GM23338 (cell line): ENCODE data around the gene SKIC8. TPM values are rescaled to one million over a fixed set of nuclear protein-coding genes. Genes with fewer than 3 reads are reported as not detected.

Experiments used
- ATAC-seq: fragments of 200-7000 bp; cut with Tn5 transposase; 3 replicates; pipeline ENCODE4 v1.9.1; 2020
- DNase-seq: peaks from one replicate; pipeline ENCODE4 v3.0.0-alpha.2; 2015; ENCODE audit warnings: low spot score
- H2AFZ ChIP-seq: fragments of 200-600 bp; sonication (generic); 2 replicates; pipeline ENCODE4 v1.8.0; 2016; ENCODE audit warnings: antibody characterized with exemption, mild to moderate bottlenecking, moderate library complexity
- H3F3A ChIP-seq: fragments of 200-600 bp; sonication (generic); replicated peaks from 2 replicates; pipeline ENCODE4 v1.8.0; 2017; ENCODE audit warnings: antibody characterized with exemption, mixed run types, low read depth
- H3K27ac ChIP-seq: fragments of 200-600 bp; sonication (generic); 2 replicates; pipeline ENCODE4 v1.6.1; 2016; ENCODE audit warnings: low read depth
- H3K27me3 ChIP-seq: fragments of 200-600 bp; sonication (generic); 2 replicates; pipeline ENCODE4 v1.8.0; 2016; ENCODE audit warnings: mild to moderate bottlenecking, mixed run types, moderate library complexity; ENCODE audit not compliant: insufficient read depth
- H3K36me3 ChIP-seq: fragments of 200-600 bp; sonication (generic); 2 replicates; pipeline ENCODE4 v1.8.0; 2016; ENCODE audit warnings: mild to moderate bottlenecking; ENCODE audit not compliant: insufficient read depth
- H3K4me1 ChIP-seq: fragments of 200-600 bp; sonication (generic); 2 replicates; pipeline ENCODE4 v1.8.0; 2016; ENCODE audit warnings: mild to moderate bottlenecking, moderate library complexity; ENCODE audit not compliant: insufficient read depth
- H3K4me2 ChIP-seq: fragments of 200-600 bp; sonication (generic); 2 replicates; pipeline ENCODE4 v1.7.1; 2017; ENCODE audit warnings: mixed run types
- H3K4me3 ChIP-seq: fragments of 200-600 bp; sonication (generic); 2 replicates; pipeline ENCODE4 v1.6.1; 2016; ENCODE audit warnings: mixed run types
- H3K79me2 ChIP-seq: fragments of 200-600 bp; sonication (generic); replicated peaks from 2 replicates; pipeline ENCODE4 v1.8.0; 2017; ENCODE audit warnings: mild to moderate bottlenecking; ENCODE audit not compliant: insufficient read depth
- H3K9me2 ChIP-seq: fragments of 200-600 bp; sonication (generic); 2 replicates; pipeline ENCODE4 v1.8.0; 2017; ENCODE audit not compliant: insufficient read depth
- H4K20me1 ChIP-seq: fragments of 200-600 bp; sonication (generic); replicated peaks from 2 replicates; pipeline ENCODE4 v1.8.0; 2017; ENCODE audit warnings: mild to moderate bottlenecking; ENCODE audit not compliant: insufficient read depth
- H3K27ac Mint-ChIP-seq: 2 replicates; pipeline ENCODE4 v1.8.0; 2020; ENCODE audit warnings: inconsistent platforms, mild to moderate bottlenecking, moderate library complexity, mixed read lengths
- H3K27me3 Mint-ChIP-seq: 3 replicates; pipeline ENCODE4 v1.8.0; 2022; ENCODE audit warnings: low read depth, mild to moderate bottlenecking, moderate library complexity, mixed read lengths, inconsistent platforms; ENCODE audit not compliant: insufficient read depth, poor library complexity
- H3K36me3 Mint-ChIP-seq: 3 replicates; pipeline ENCODE4 v1.8.0; 2021; ENCODE audit warnings: low read depth, mild to moderate bottlenecking, inconsistent platforms, moderate library complexity, mixed read lengths
- H3K4me1 Mint-ChIP-seq: 3 replicates; pipeline ENCODE4 v1.8.0; 2020; ENCODE audit warnings: mild to moderate bottlenecking, inconsistent platforms, mixed read lengths
- H3K4me3 Mint-ChIP-seq: 3 replicates; pipeline ENCODE4 v1.8.0; 2021; ENCODE audit warnings: moderate library complexity, mild to moderate bottlenecking, inconsistent platforms, mixed read lengths
- H3K9me3 Mint-ChIP-seq: 3 replicates; pipeline ENCODE4 v1.8.0; 2020; ENCODE audit warnings: moderate library complexity, mild to moderate bottlenecking, inconsistent platforms, mixed read lengths
- CREB1 ChIP-seq: fragments of 250-450 bp; sonication (Bioruptor Pico); IDR thresholded peaks from 2 replicates; pipeline ENCODE4 v1.5.0; 2020; ENCODE audit warnings: low read depth, mild to moderate bottlenecking, moderate library complexity
- ETS1 ChIP-seq: IDR thresholded peaks from 2 replicates; pipeline ENCODE4 v1.6.1; 2016; ENCODE audit warnings: antibody characterized with exemption
- EZH2 ChIP-seq: fragments of 200-600 bp; sonication (generic); IDR thresholded peaks from one replicate; pipeline ENCODE4 v1.8.0; 2017; ENCODE audit warnings: antibody characterized with exemption, mild to moderate bottlenecking, low read depth; ENCODE audit not compliant: unreplicated experiment
- EZH2phosphoT487 ChIP-seq: fragments of 200-600 bp; sonication (generic); IDR thresholded peaks from one replicate; pipeline ENCODE4 v1.8.1; 2018; ENCODE audit warnings: antibody characterized with exemption; ENCODE audit not compliant: unreplicated experiment
- JUNB ChIP-seq: IDR thresholded peaks from one replicate; pipeline ENCODE4 v1.6.1; 2016; ENCODE audit warnings: antibody characterized with exemption; ENCODE audit not compliant: unreplicated experiment
- NANOG ChIP-seq: IDR thresholded peaks from 2 replicates; pipeline ENCODE4 v1.6.1; 2016; ENCODE audit warnings: antibody characterized with exemption, borderline replicate concordance
- POLR2AphosphoS5 ChIP-seq: IDR thresholded peaks from 2 replicates; pipeline ENCODE4 v1.6.1; 2016; ENCODE audit warnings: antibody characterized with exemption, low read depth
- STAT1 ChIP-seq: IDR thresholded peaks from one replicate; pipeline ENCODE4 v1.6.1; 2016; ENCODE audit warnings: antibody characterized with exemption; ENCODE audit not compliant: unreplicated experiment
- ZNF114 ChIP-seq: fragments of 250-450 bp; sonication (Bioruptor Pico); IDR thresholded peaks from 2 replicates; pipeline ENCODE4 v1.5.0; 2020; ENCODE audit warnings: mild to moderate bottlenecking, moderate library complexity
- ZNF331 ChIP-seq: fragments of 250-450 bp; sonication (Bioruptor Pico); IDR thresholded peaks from 2 replicates; pipeline ENCODE4 v1.5.0; 2020; ENCODE audit warnings: low read depth, mild to moderate bottlenecking, moderate library complexity
- polyA plus RNA-seq: library from polyadenylated mRNA; unstranded; fragments of >200 nt; fragmentation: Nextera tagmentation; extraction: Ambion mirVana; gene quantifications from 2 replicates; pipeline ENCODE4 v1.2.1, GENCODE V29; 2016
- total RNA-seq: library from RNA; depleted of rRNA; stranded (reverse); fragments of >200 nt; shearing (Covaris generic); gene quantifications from 2 replicates; pipeline ENCODE4 v1.2.3, GENCODE V29; 2014
- TF ChIP-seq, protein P1 (sequence below): IDR thresholded peaks from one replicate; pipeline ENCODE4 v1.6.1; 2018; ENCODE audit warnings: antibody characterized with exemption; ENCODE audit not compliant: unreplicated experiment
- TF ChIP-seq, protein P2 (sequence below): fragments of 250-450 bp; sonication (Bioruptor Pico); IDR thresholded peaks from 2 replicates; pipeline ENCODE4 v1.5.0; 2020; ENCODE audit warnings: mild to moderate bottlenecking, moderate library complexity
- TF ChIP-seq, protein P3 (sequence below), 2 experiments: fragments of 200-600 bp in 1 of 2; sonication (generic) in 1 of 2; conservative IDR thresholded peaks; 2 replicates each; pipeline versions ENCODE4 v1.5.1 to v1.6.1; 2016 to 2017; ENCODE audit warnings: antibody characterized with exemption in 2 of 2, low read depth in 2 of 2, mild to moderate bottlenecking in 2 of 2, moderate library complexity in 1 of 2

SKIC8 gene
- total and polyA plus RNA-seq, 2 experiments from 2014 or later, result 59.4 to 73.8 TPM

DNA sequence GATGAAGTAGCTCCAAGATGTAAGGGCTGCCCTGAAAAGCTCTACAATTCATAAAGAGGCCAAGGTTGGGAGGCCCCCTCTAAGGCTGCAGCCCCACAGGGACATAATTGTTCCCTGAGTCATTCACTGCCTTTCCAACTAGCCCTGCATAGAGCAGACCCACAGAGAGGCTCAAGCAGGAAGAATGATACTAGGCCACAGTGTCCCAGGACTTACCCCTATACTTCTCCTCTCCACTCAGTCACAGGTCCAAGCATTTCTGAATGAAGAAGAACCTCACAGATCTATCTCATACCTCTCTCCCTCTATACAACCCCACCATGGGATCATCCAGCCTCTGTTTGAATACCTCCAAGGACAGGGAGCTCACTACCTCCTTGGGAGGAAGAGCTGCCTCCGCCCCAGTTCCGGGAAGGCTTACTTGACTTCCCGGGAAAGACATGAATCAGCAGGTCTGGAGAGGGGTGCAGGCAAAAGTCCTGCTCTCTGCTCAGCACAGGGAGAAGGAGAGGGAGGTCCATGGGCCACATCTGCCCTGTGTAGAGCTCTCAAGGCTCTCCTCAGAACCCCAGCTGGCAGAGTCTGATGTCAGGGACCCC, 6.9 kb upstream of the SKIC8 start:
- Mint-ChIP-seq H3K36me3 (no peaks in the 10 kb centered on the region), H3K27me3 (peaks cover 6% of the 10 kb centered on the region), H3K27ac (no peak overlapping the region), H3K9me3 (0 out of 3 replicates have a peak, but pooled peaks cover 3% of the 10 kb centered on the region), H3K4me1 (peaks cover 5% of the 10 kb centered on the region; the same call in 1 of the 3 replicates), H3K4me3 (no peak overlapping the region)
- no peaks in the 10 kb centered on the region for H3K9me2 ChIP-seq
- H3K36me3 ChIP-seq, result no peaks in the 10 kb centered on the region
- DNase-seq, result no peak
- ATAC-seq, result no peak
- H3K4me3 ChIP-seq, result no peak overlapping the region
- H3F3A ChIP-seq, result no peaks in the 10 kb centered on the region
- no peak overlapping the region for H3K27ac ChIP-seq
- H3K79me2 ChIP-seq, result no peaks in the 10 kb centered on the region
- H3K4me1 ChIP-seq, result no peaks in the 10 kb centered on the region
- H4K20me1 ChIP-seq, result no peaks in the 10 kb centered on the region
- TF ChIP-seq, protein P1, sequence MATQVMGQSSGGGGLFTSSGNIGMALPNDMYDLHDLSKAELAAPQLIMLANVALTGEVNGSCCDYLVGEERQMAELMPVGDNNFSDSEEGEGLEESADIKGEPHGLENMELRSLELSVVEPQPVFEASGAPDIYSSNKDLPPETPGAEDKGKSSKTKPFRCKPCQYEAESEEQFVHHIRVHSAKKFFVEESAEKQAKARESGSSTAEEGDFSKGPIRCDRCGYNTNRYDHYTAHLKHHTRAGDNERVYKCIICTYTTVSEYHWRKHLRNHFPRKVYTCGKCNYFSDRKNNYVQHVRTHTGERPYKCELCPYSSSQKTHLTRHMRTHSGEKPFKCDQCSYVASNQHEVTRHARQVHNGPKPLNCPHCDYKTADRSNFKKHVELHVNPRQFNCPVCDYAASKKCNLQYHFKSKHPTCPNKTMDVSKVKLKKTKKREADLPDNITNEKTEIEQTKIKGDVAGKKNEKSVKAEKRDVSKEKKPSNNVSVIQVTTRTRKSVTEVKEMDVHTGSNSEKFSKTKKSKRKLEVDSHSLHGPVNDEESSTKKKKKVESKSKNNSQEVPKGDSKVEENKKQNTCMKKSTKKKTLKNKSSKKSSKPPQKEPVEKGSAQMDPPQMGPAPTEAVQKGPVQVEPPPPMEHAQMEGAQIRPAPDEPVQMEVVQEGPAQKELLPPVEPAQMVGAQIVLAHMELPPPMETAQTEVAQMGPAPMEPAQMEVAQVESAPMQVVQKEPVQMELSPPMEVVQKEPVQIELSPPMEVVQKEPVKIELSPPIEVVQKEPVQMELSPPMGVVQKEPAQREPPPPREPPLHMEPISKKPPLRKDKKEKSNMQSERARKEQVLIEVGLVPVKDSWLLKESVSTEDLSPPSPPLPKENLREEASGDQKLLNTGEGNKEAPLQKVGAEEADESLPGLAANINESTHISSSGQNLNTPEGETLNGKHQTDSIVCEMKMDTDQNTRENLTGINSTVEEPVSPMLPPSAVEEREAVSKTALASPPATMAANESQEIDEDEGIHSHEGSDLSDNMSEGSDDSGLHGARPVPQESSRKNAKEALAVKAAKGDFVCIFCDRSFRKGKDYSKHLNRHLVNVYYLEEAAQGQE, result no peak
- TF ChIP-seq CREB1 (CRISPR knock-in tag) (no peak), ZNF331 (CRISPR knock-in tag) (no peak), EZH2 (no peak), STAT1 (no peak), ZNF114 (CRISPR knock-in tag) (no peak), NANOG (no peak), EZH2phosphoT487 (no peak), POLR2AphosphoS5 (no peak), JUNB (no peak), ETS1 (no peak)
- TF ChIP-seq, protein P2, sequence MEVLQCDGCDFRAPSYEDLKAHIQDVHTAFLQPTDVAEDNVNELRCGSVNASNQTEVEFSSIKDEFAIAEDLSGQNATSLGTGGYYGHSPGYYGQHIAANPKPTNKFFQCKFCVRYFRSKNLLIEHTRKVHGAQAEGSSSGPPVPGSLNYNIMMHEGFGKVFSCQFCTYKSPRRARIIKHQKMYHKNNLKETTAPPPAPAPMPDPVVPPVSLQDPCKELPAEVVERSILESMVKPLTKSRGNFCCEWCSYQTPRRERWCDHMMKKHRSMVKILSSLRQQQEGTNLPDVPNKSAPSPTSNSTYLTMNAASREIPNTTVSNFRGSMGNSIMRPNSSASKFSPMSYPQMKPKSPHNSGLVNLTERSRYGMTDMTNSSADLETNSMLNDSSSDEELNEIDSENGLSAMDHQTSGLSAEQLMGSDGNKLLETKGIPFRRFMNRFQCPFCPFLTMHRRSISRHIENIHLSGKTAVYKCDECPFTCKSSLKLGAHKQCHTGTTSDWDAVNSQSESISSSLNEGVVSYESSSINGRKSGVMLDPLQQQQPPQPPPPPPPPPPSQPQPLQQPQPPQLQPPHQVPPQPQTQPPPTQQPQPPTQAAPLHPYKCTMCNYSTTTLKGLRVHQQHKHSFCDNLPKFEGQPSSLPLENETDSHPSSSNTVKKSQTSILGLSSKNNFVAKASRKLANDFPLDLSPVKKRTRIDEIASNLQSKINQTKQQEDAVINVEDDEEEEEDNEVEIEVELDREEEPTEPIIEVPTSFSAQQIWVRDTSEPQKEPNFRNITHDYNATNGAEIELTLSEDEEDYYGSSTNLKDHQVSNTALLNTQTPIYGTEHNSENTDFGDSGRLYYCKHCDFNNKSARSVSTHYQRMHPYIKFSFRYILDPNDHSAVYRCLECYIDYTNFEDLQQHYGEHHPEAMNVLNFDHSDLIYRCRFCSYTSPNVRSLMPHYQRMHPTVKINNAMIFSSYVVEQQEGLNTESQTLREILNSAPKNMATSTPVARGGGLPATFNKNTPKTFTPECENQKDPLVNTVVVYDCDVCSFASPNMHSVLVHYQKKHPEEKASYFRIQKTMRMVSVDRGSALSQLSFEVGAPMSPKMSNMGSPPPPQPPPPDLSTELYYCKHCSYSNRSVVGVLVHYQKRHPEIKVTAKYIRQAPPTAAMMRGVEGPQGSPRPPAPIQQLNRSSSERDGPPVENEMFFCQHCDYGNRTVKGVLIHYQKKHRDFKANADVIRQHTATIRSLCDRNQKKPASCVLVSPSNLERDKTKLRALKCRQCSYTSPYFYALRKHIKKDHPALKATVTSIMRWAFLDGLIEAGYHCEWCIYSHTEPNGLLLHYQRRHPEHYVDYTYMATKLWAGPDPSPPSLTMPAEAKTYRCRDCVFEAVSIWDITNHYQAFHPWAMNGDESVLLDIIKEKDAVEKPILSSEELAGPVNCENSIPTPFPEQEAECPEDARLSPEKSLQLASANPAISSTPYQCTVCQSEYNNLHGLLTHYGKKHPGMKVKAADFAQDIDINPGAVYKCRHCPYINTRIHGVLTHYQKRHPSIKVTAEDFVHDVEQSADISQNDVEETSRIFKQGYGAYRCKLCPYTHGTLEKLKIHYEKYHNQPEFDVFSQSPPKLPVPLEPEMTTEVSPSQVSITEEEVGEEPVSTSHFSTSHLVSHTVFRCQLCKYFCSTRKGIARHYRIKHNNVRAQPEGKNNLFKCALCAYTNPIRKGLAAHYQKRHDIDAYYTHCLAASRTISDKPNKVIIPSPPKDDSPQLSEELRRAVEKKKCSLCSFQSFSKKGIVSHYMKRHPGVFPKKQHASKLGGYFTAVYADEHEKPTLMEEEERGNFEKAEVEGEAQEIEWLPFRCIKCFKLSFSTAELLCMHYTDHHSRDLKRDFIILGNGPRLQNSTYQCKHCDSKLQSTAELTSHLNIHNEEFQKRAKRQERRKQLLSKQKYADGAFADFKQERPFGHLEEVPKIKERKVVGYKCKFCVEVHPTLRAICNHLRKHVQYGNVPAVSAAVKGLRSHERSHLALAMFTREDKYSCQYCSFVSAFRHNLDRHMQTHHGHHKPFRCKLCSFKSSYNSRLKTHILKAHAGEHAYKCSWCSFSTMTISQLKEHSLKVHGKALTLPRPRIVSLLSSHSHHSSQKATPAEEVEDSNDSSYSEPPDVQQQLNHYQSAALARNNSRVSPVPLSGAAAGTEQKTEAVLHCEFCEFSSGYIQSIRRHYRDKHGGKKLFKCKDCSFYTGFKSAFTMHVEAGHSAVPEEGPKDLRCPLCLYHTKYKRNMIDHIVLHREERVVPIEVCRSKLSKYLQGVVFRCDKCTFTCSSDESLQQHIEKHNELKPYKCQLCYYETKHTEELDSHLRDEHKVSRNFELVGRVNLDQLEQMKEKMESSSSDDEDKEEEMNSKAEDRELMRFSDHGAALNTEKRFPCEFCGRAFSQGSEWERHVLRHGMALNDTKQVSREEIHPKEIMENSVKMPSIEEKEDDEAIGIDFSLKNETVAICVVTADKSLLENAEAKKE (CRISPR knock-in tag), result no peak
- TF ChIP-seq, protein P3, sequence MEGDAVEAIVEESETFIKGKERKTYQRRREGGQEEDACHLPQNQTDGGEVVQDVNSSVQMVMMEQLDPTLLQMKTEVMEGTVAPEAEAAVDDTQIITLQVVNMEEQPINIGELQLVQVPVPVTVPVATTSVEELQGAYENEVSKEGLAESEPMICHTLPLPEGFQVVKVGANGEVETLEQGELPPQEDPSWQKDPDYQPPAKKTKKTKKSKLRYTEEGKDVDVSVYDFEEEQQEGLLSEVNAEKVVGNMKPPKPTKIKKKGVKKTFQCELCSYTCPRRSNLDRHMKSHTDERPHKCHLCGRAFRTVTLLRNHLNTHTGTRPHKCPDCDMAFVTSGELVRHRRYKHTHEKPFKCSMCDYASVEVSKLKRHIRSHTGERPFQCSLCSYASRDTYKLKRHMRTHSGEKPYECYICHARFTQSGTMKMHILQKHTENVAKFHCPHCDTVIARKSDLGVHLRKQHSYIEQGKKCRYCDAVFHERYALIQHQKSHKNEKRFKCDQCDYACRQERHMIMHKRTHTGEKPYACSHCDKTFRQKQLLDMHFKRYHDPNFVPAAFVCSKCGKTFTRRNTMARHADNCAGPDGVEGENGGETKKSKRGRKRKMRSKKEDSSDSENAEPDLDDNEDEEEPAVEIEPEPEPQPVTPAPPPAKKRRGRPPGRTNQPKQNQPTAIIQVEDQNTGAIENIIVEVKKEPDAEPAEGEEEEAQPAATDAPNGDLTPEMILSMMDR (conservative IDR thresholded peaks at IDR 0.05; ENCODE audit: low read depth in 2 of 2), result no peak
- no peak overlapping the region for H3K4me2 ChIP-seq
- peaks cover 4% of the 10 kb centered on the region; the same call in 1 of the 2 replicates for H3K27me3 ChIP-seq
- H2AFZ ChIP-seq, result no peak overlapping the region
